Smooth muscle cell (in vitro differentiated cells): ENCODE measurements around the gene EXOC4. TPM values are rescaled to one million over a fixed set of nuclear protein-coding genes. Genes with fewer than 3 reads are reported as not detected.

ENCODE experiments used
- DNase-seq: peaks from one replicate; lab custom pipeline; 2025; ENCODE audit not compliant: unreplicated experiment; lab: John Stamatoyannopoulos, UW
- H2AFZ ChIP-seq: fragments of 200-600 bp; sonication (generic); 2 replicates; pipeline ENCODE4 v1.6.0; 2016; ENCODE audit warnings: antibody characterized with exemption, low read depth, mild to moderate bottlenecking
- H3F3A ChIP-seq: fragments of 200-600 bp; sonication (generic); 2 replicates; pipeline ENCODE4 v1.6.0; 2017; ENCODE audit warnings: antibody characterized with exemption, low read depth
- H3K27ac ChIP-seq: fragments of 200-600 bp; sonication (generic); 2 replicates; pipeline ENCODE4 v1.5.1; 2016; ENCODE audit warnings: low read depth, mild to moderate bottlenecking
- H3K27me3 ChIP-seq: fragments of 200-600 bp; sonication (generic); 2 replicates; pipeline ENCODE4 v1.6.1; 2016; ENCODE audit warnings: low read depth, mild to moderate bottlenecking
- H3K36me3 ChIP-seq: fragments of 200-600 bp; sonication (generic); 2 replicates; pipeline ENCODE4 v1.5.1; 2016; ENCODE audit warnings: low read depth
- H3K4me1 ChIP-seq: fragments of 200-600 bp; sonication (generic); 2 replicates; pipeline ENCODE4 v1.5.1; 2016; ENCODE audit warnings: low read depth
- H3K4me2 ChIP-seq: fragments of 200-600 bp; sonication (generic); 2 replicates; pipeline ENCODE4 v1.6.0; 2016; ENCODE audit warnings: mild to moderate bottlenecking
- H3K4me3 ChIP-seq: fragments of 200-600 bp; sonication (generic); 2 replicates; pipeline ENCODE4 v1.5.1; 2016; ENCODE audit warnings: mild to moderate bottlenecking
- H3K79me2 ChIP-seq: fragments of 200-600 bp; sonication (generic); 2 replicates; pipeline ENCODE4 v1.6.0; 2016; ENCODE audit warnings: low read depth, mild to moderate bottlenecking
- H3K9ac ChIP-seq: fragments of 200-600 bp; sonication (generic); 2 replicates; pipeline ENCODE4 v1.6.0; 2016; ENCODE audit warnings: low read depth
- H3K9me3 ChIP-seq: fragments of 200-600 bp; sonication (generic); replicated peaks from 2 replicates; pipeline ENCODE4 v1.5.1; 2016; ENCODE audit warnings: low read depth
- H4K20me1 ChIP-seq: fragments of 200-600 bp; sonication (generic); 2 replicates; pipeline ENCODE4 v1.6.0; 2016; ENCODE audit warnings: low read depth
- WGBS: methylation state at CpG from one replicate; pipeline ENCODE4 v1.1.7; 2016; ENCODE audit warnings: low lambda C conversion rate; 5-methylcytosine and 5-hydroxymethylcytosine counted together
- polyA plus RNA-seq: library from polyadenylated mRNA; unstranded; fragments of >200 nt; fragmentation: Nextera tagmentation; extraction: Ambion mirVana; gene quantifications from 2 replicates; pipeline ENCODE4 v1.2.1, GENCODE V29; 2016
- total RNA-seq: library from RNA; depleted of rRNA; stranded (reverse); fragments of >200 nt; gene quantifications from 2 replicates; pipeline ENCODE4 v1.2.3, GENCODE V29; 2014
- TF ChIP-seq, protein P1 (sequence below): fragments of 200-600 bp; sonication (generic); IDR thresholded peaks from 2 replicates; pipeline ENCODE4 v1.5.1; 2017; ENCODE audit warnings: borderline replicate concordance, mild to moderate bottlenecking, antibody characterized with exemption; ENCODE audit not compliant: insufficient read depth, poor library complexity, severe bottlenecking

EXOC4 gene
- total and polyA plus RNA-seq, 2 experiments from 2014 or later = 21.5 to 47.1 TPM

DNA sequence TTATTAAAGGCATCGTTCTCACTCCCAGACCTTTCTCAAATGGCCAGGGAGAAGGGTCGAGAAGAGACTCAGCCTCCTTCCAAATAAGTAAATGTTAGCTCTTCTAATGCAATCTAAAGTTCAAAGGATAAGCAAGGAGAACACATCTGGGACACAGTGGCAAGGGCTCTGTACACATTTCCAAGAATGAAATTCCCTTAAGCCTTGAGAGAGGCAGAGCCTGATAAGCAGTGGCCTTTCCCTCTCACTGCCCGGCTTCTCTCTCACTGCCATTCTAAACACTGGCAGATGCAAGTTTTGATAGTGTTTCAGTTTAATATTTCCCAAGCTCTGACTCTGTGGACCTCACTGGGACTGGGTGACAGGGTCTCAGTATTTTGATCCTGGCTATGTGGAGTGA is 35.1 kb upstream of the EXOC4 start:
- Histone ChIP-seq H3F3A (no peaks in the 10 kb centered on the region), H4K20me1 (no peaks in the 10 kb centered on the region), H3K27me3 (no peaks in the 10 kb centered on the region), H3K4me2 (no peak overlapping the region), H2AFZ (peak overlapping the region; percentile 47), H3K36me3 (no peaks in the 10 kb centered on the region), H3K9me3 (no peaks in the 10 kb centered on the region), H3K79me2 (no peaks in the 10 kb centered on the region), H3K4me3 (no peak overlapping the region), H3K4me1 (no peaks in the 10 kb centered on the region), H3K9ac (no peak overlapping the region), H3K27ac (no peak overlapping the region)
- TF ChIP-seq, protein P1, sequence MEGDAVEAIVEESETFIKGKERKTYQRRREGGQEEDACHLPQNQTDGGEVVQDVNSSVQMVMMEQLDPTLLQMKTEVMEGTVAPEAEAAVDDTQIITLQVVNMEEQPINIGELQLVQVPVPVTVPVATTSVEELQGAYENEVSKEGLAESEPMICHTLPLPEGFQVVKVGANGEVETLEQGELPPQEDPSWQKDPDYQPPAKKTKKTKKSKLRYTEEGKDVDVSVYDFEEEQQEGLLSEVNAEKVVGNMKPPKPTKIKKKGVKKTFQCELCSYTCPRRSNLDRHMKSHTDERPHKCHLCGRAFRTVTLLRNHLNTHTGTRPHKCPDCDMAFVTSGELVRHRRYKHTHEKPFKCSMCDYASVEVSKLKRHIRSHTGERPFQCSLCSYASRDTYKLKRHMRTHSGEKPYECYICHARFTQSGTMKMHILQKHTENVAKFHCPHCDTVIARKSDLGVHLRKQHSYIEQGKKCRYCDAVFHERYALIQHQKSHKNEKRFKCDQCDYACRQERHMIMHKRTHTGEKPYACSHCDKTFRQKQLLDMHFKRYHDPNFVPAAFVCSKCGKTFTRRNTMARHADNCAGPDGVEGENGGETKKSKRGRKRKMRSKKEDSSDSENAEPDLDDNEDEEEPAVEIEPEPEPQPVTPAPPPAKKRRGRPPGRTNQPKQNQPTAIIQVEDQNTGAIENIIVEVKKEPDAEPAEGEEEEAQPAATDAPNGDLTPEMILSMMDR = no peak
- DNase-seq = no peak
- 54% methylated on average over 3 of the region's 3 CpGs for WGBS

DNA sequence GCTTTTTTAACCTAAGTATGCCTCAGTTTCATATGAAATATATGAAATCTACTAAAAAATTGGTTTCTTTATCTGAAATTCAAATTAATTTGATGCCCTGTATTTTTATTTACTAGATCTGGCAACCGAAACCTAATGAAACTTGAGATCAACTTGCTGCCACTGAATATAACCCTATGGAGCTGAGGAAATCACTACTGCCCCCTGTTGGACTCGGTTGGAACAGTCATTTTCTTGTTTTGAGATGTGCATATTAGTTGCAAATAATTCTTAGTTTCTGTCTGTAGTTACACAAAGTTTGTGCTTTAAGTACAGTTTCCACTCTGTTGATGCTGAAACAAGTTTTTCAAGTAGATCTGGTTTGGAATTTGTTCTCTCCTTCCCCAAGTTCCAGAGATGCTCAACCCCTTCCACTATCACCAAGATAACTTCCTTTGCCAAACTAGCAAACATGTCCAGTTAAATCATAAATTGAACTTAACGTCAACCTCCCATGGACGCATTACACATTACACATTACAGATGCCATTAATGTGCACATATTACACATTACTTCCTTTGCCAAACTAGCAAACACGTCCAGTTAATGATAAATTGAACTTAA is 22.2 kb upstream of the EXOC4 start:
- peak; percentile 8 for DNase-seq
- H3K4me1 ChIP-seq = no peaks in the 10 kb centered on the region
- no peaks in the 10 kb centered on the region for H3K9me3 ChIP-seq
- no peaks in the 10 kb centered on the region for H3K79me2 ChIP-seq
- no peaks in the 10 kb centered on the region for H3K36me3 ChIP-seq
- WGBS = 34% methylated on average over 5 of the region's 5 CpGs
- no peak overlapping the region for H3K4me3 ChIP-seq
- H3F3A ChIP-seq = no peaks in the 10 kb centered on the region
- TF ChIP-seq, protein P1 = peak; percentile 80
- no peak overlapping the region for H3K27ac ChIP-seq
- no peak overlapping the region for H2AFZ ChIP-seq
- no peaks in the 10 kb centered on the region for H4K20me1 ChIP-seq
- no peak overlapping the region for H3K9ac ChIP-seq
- no peaks in the 10 kb centered on the region for H3K27me3 ChIP-seq
- no peak overlapping the region for H3K4me2 ChIP-seq

DNA sequence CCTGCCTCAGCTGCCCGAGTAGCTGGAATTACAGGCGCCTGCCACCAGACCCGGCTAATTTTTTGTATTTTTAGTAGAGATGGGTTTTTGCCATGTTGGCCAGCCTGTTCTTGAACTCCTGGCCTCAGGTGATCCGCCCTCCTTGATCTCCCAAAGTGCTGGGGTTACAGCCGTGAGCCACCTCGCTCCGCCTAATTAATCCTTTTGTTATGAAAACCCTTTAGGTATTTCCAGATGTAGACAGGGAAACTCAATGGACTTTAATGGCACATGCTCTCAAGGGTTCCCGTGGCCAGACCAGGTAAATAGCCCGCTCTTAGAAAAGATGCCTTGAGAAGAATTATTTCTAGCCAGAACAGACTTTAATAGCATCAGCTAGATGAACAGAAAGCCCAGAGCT is 19.7 kb upstream of the EXOC4 start:
- H3K4me1 ChIP-seq = no peaks in the 10 kb centered on the region
- no peak overlapping the region for H3K27ac ChIP-seq
- 87% methylated on average over 9 of the region's 9 CpGs for WGBS
- H3K4me2 ChIP-seq = no peak overlapping the region
- H2AFZ ChIP-seq = no peak overlapping the region
- H3K36me3 ChIP-seq = no peaks in the 10 kb centered on the region
- no peak for DNase-seq
- H4K20me1 ChIP-seq = no peaks in the 10 kb centered on the region
- H3K4me3 ChIP-seq = no peak overlapping the region
- H3K9me3 ChIP-seq = no peaks in the 10 kb centered on the region
- H3K27me3 ChIP-seq = no peaks in the 10 kb centered on the region
- H3K79me2 ChIP-seq = no peaks in the 10 kb centered on the region
- TF ChIP-seq, protein P1 = no peak
- H3F3A ChIP-seq = no peaks in the 10 kb centered on the region
- H3K9ac ChIP-seq = no peak overlapping the region
